ENCODE measurements around the gene ARFGEF2.
"Not testable (repeated sequence)": the region's sequence is repeated elsewhere in the genome, so short reads cannot be mapped to it uniquely, and the experiment has no call there.

Gene ARFGEF2

DNA sequence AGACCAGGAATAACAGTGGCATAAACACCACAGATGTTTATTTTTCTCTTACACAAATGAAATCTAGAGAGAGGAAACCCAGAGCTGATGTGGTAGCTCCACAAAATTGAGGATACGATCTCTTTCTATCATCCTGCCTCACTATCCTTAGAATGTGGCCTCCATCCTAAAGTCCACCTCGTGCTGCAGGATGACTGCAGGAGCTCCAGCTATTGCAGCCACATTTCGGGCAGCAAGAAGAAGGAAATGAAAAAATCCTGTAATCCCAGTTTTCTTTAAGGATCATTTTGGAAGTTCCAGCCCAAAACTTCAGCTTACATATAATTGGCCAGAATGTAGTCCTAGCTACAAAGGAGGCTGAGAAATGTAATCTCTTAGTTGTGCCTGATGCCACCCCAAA lies 41.2 kb upstream of the ARFGEF2 start:
- no peak for TF ChIP-seq ZFX (IDR thresholded peaks at IDR 0.05)
- TF ChIP-seq, protein P1, sequence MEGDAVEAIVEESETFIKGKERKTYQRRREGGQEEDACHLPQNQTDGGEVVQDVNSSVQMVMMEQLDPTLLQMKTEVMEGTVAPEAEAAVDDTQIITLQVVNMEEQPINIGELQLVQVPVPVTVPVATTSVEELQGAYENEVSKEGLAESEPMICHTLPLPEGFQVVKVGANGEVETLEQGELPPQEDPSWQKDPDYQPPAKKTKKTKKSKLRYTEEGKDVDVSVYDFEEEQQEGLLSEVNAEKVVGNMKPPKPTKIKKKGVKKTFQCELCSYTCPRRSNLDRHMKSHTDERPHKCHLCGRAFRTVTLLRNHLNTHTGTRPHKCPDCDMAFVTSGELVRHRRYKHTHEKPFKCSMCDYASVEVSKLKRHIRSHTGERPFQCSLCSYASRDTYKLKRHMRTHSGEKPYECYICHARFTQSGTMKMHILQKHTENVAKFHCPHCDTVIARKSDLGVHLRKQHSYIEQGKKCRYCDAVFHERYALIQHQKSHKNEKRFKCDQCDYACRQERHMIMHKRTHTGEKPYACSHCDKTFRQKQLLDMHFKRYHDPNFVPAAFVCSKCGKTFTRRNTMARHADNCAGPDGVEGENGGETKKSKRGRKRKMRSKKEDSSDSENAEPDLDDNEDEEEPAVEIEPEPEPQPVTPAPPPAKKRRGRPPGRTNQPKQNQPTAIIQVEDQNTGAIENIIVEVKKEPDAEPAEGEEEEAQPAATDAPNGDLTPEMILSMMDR (conservative IDR thresholded peaks at IDR 0.05): no peak
- no peak overlapping the region for H3K27ac ChIP-seq

DNA sequence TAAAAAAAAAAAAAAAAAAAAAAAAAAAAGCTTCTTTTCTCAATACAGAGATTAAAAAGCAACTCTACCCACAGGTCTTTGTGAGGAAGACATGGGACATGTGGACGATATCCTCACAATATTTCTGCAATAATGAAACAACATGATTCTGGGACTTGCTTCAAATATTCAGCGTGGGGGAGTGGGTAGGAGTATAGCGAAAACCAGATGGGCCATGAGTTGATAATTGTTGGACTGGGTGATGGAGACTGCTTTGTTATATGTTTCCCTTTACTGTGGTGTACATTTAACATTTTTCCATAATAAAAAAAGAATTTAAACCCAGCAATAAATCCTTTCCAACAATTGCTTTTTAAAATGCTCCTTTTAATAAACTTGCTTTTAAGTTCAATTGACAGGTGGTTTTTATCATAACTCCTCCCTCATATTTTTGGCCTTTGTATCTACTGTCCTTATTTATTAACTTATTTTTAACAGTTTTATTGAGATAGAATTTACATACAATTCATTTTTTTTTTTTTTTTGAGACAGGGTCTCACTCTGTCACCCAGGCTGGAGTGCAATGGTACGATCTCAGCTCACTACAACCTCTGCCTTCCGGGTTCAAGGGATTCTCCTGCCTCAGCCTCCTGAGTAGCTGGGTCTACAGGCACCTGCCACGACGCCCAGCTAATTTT lies 40.4 kb upstream of the ARFGEF2 start:
- TF ChIP-seq ZFX (IDR thresholded peaks at IDR 0.05): no peak
- TF ChIP-seq, protein P1 (conservative IDR thresholded peaks at IDR 0.05): no peak
- H3K27ac ChIP-seq: no peak overlapping the region

DNA sequence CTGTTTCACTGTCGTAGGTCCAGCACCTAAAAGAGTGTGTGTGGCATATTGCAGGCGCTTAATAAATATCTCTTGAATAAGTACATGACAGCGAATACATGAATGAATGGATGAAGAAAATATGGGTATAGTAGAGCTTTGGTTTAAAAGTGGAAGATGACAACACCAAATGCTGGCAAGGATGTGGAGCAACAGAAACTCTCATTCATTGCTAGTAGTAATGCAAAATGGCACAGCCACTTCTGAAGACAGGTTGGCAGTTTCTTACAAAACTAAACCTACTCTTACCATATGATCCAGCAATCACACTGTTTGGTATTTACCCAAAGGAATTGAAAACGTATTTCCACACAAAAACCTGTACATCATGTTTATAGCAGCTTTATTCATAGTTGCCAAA lies 36.3 kb upstream of the ARFGEF2 start:
- H3K27ac ChIP-seq: no peak overlapping the region

DNA sequence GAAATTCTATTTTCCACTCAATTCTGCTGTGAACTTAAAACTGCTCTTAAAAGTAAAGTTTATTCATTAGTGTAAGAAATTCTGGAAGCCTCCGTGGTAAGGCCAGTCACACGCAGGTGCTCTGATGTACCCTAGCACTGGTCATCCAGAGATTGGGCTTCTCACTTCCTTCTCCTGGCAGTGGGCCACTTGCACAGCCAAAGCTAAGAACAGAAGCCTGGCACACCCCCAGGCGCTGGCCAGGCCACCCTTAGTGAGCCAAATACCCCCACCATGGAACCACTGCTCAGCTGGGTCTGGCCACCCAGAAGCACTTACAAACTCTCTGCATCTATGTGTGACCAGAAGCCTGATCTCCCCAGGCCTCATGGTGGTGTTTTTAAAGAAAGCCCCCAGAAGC lies 35.3 kb upstream of the ARFGEF2 start:
- no peak overlapping the region for H3K27ac ChIP-seq
- TF ChIP-seq, protein P1 (conservative IDR thresholded peaks at IDR 0.05): no peak
- no peak for TF ChIP-seq ZFX (IDR thresholded peaks at IDR 0.05)

More for the DNA sequence above, 36.3 kb upstream of the ARFGEF2 start:
- TF ChIP-seq, protein P1 (conservative IDR thresholded peaks at IDR 0.05): no peak
- no peak for TF ChIP-seq ZFX (IDR thresholded peaks at IDR 0.05)

DNA sequence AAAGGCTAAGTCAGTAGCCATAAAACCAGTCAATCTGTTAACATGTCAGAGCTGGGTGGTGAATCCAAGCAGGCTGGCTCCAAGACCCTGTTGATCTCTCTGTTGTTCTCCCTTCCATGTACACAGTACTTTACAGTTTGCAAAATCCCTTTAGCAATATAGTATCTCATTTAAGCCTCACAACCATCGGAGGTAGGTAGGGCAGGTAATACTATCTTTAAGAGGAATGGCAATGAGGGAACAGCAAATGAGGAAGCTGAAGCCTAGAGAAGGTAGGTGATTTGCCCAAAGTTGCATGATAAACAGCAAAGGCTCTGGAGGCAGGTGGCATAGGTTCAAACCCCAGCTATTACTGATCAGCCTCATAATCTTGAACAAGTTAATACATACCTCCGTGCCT lies 34.7 kb upstream of the ARFGEF2 start:
- no peak overlapping the region for H3K27ac ChIP-seq

DNA sequence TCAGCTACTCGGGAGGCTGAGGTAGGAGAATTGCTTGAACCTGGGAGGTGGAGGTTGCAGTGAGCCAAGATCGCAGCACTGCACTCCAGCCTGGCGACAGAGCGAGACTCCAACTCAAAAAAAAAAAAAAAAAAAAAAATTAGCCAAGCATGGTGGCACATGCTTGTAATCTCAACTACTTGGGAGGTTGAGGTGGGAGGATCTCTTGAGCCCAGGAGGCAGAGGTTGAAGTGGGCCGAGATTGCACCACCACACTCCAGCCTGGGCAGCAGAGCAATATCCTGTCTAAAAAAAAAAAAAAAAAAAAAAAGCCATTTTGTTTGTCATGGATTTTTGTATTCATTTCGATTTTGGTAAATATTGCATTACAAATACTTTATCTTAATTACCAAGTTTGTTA lies 33.0 kb upstream of the ARFGEF2 start:
- H3K27ac ChIP-seq: not testable (repeated sequence)

More for the DNA sequence above, 34.7 kb upstream of the ARFGEF2 start:
- TF ChIP-seq, protein P1 (conservative IDR thresholded peaks at IDR 0.05): no peak
- no peak for TF ChIP-seq ZFX (IDR thresholded peaks at IDR 0.05)

DNA sequence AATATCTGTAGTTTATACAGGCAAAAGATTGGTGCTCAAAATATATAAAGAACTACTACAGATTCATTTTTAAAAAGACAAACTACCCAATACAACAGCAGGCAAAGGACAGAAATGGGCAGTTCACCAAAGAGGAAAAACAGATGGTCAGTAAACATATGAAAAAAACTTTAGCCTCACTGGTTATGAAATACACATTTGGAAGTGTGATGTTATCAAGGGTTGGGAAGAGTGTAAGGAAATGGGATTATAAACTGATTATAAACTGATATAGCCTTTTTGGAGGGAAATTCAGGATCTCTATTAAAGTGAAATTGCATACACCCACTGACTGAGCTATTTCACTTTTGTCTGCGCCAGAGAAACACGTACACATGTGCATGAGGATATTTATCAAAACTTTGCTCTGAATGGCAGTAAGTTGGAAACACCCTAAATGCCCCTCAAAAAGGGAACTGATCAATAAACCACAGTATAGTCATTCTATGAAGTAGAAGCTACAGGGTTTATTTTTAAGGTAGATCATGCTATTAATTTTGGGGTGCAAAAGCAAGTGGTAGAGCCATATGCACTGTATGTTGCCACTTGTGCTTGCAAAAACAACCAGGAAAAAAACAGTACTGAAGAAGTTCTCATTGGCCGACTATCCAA lies 32.2 kb upstream of the ARFGEF2 start:
- TF ChIP-seq ZFX (IDR thresholded peaks at IDR 0.05): no peak
- TF ChIP-seq, protein P1 (conservative IDR thresholded peaks at IDR 0.05): no peak
- no peak overlapping the region for H3K27ac ChIP-seq
